ENCODE data around the gene DPPA4.
A peak's percentile ranks its signal among the peaks of the same experiment; 100 is the strongest.
"Not testable (repeated sequence)": the region's sequence is repeated elsewhere in the genome, so short reads cannot be mapped to it uniquely, and the experiment has no call there.

Gene DPPA4, protein sequence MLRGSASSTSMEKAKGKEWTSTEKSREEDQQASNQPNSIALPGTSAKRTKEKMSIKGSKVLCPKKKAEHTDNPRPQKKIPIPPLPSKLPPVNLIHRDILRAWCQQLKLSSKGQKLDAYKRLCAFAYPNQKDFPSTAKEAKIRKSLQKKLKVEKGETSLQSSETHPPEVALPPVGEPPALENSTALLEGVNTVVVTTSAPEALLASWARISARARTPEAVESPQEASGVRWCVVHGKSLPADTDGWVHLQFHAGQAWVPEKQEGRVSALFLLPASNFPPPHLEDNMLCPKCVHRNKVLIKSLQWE

DNA sequence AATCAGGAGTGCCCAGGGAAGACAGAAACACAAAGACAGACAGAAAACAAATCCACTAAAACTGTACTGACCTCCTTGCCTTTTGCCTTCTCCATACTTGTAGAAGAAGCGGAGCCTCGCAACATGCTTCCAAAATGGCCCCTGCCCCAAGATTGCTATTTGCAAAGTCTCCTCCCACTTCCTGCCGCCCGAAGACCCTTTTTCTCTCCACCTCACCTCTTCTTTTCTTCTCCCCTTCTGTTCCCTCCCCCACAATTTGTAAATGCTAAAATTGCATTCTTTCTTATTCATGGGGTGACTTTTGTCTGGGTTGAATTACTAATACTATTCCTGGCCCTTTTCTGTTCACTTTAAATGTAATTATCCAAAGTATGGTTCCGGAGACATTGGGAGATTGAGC, at the start of gene DPPA4:
Gene DPPA4 (minus strand): TSS at position 154 of the 400 bp plus-strand sequence. CDS start 29 bp downstream, at position 125.
- no peak for DNase-seq

DNA sequence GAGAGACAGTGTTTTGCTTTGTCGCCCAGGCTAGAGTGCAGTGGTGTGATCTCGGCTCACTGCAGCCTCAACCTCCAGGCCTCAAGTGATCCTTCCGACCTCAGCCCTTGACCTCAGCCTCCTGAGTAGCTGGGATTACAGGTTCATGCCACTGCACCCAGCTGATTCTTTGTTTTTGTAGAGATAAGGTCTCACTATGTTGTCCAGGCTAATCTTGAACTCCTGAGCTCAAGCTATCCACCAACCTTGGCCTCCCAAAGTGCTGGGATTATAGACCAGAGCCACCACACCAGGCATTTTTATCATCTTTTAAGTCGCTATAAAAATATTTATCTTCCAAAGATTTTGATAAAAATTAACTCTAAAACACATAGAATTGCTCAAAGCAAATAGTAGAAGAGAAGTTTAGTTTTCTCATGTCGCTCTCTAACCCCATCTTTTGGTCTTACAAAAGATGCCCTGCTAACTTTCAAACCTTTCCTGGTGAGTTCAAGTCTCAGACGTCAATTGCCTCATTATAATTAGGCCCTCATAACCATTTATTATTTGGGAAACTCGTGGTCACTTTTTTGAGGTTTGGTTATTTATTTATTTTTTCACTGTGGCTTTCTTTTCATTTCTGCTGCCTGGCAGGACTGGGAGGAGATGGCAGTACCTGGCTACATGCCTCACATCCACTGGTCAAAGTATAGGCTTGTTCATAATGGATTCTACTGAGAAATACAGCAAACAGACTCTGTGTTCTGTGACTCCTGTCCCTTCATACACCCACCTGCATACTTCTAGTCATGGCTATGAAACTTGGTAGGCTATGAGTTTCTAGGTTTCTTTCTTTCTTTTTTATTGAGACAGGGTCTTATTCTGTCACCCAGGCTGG, 48.3 kb upstream of the DPPA4 start:
- no peak for DNase-seq

DNA sequence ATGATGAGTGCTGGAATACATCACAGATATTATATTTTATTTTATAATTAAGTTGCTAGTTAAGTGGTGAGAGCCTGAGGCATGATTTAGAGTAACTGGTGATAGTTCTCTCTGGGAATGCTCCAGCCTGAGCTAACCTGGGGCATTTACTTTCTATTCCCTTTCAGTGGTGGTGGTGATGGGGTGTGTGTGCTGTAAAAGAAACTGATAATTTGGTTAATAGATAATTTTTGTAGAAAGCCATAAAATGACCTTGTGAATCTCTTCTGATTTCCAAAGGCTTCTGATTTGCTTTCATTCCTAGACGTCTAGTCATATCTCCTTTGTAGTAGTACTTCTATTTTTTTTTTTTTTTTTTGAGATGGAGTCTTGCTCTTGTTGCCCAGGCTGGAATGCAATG, 46.8 kb upstream of the DPPA4 start:
- DNase-seq: peak; percentile 78

DNA sequence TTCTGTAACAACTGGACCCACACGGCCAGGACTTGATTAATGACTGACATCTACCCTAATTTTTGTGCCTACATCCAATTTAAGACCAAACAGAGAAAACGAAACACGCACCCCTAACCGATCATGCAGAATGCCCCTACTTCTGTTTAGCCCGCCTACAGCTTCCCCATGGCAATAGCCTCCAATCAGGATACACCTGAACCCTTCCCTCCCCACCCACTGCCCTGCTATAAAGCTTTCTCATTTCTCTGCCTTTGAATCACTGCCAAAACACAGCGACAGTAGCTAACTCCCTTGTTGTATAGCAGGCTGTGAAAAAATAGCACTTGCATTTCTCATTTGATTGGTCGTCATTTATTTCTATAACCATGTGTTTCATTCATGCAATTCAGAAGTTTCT, 45.2 kb upstream of the DPPA4 start:
- DNase-seq: no peak

DNA sequence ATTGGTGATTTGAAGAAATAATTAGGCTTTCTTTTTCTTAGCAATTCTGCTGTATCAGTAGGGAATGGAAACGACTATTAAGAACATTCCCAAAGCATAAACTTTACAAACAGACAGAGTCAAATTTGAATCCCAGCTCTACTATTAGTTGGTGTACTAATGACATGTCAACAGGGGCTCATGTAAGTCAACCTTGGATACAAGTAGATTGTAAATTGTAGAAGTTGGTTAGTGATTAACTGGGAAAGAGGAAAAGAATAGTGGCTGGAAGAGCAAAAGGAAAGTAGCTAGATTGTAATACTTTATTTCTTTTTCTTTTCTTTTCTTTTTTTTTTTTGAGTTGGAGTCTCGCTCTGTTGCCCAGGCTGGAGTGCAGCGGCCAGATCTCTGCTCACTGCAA, 38.6 kb upstream of the DPPA4 start:
- no peak for DNase-seq

DNA sequence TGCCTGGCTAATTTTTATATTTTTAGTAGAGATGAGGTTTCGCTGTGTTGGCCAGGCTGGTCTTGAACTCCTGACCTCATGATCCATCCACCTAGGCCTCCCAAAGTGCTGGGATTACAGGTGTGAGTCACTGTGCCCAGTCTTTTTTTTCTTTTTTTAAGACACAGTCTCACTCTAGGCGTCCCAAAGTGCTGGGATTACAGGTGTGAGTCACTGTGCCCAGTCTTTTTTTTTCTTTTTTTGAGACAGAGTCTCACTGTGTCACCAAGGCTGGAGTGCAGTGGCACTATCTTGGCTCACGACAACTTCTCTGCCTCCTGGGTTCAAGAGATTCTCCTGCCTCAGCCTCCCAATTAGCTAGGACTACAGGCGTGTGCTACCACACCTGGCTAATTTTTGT, 37.1 kb upstream of the DPPA4 start:
- DNase-seq: not testable (repeated sequence)

DNA sequence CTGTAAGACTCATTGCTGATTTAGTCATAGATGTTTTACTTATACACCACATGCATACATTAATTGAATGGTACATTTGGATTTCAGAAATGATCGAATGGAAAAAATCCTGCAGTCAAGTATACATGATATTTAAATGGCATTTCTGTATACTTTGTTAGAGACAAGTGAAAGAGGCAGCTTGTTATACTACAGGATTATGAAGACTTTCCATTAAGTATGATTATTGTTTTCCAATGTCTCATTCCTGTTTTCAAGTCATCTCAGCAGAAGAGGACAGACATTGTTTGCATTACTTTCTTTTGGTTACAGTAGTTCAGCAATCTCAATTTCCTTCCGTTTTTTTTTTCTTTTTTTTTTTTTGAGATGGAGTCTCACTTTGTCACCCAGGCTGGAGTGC, 36.6 kb upstream of the DPPA4 start:
- DNase-seq: no peak

DNA sequence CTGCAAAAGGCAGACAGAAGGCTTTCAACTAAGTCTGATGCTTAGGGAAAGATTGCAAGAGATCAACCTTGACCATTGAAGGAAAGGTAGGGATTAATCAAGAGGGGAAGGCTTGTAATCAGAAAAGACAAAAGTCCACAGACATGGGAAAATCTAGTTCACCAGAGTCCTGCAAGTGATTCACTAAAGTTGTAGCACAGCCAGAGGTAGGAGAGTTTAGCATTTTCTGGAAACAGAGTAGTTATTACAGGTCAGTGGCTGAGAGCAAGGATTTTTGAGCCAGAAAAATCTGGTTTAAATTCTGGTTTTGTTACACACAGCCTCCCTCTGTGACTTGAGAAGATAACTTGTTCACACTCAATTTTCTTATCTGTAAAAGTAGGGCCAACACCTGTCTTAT, 35.3 kb upstream of the DPPA4 start:
- DNase-seq: no peak

DNA sequence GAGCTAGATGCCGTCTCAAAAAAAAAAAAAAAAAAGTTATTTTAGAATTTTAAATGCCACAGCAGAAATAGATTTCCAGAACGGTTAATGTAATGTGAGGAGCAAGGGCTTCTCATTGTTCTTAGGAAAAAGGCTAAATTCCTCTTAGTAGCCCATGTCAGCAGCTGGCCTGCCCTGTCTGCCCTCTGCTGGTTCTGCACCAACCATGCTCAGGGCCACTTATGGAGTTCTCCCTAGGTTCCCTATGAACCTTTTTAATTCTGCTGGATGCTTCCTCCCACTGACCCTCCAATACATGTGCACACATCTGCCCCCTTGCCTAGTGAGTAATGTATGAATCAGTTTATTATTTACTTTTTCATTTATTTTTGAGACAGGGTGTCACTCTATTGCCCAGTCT, 32.2 kb upstream of the DPPA4 start:
- no peak for DNase-seq

DNA sequence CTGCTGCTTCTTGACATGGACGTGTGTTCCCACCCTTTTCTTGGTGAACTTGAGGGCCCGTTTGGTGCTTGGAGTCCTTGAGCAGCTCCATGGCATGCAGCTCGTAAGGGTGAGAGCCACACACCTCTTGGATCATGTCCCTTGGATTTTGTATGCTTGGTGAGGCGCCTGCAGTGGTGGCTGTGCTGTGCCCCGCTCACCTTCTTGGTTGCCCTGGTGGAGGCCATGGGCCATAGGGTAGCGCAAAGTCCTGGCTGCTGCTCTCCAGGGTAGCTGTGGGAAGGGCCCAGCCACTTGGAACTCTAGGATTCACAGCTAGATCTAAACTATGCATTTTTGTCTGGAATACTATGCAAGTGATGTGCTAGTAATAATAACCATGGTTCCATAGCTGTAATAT, 26.7 kb upstream of the DPPA4 start:
- no peak for DNase-seq

DNA sequence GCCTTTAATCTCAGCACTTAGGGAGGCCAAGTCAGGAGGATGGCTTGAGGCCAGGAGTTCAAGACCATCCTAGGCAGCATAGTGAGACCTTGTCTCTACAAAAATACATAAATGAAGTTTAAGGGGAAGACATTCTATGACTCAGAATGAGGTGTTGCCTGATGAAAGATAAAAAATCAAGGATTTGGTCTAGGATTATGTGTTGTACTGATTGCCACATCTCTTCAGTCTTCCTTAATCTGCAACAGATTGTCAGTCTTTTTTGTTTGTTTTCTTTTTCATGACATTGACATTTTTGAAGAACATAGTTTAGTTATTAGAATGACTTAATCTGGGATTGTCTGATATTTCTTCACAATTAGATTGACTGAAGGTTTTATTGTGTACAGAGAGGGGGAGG, 26.3 kb upstream of the DPPA4 start:
- no peak for DNase-seq

DNA sequence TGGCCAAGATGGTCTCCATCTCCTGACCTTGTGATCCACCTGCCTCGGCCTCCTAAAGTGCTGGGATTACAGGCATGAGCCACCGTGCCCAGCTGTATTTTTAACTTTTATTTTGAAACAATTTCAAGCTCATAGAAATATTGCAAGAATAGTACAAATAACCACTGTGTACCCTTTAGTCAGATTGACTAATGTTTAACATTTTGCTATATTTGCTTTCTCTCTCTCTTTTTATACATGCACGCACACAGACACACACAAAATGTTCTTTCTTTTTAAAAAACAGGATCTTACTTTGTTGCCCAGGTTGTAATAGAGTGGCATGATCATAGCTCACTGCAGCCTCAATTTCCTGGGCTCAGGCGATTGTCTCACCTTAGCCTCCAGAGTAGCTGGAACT, 25.5 kb upstream of the DPPA4 start:
- DNase-seq: no peak

DNA sequence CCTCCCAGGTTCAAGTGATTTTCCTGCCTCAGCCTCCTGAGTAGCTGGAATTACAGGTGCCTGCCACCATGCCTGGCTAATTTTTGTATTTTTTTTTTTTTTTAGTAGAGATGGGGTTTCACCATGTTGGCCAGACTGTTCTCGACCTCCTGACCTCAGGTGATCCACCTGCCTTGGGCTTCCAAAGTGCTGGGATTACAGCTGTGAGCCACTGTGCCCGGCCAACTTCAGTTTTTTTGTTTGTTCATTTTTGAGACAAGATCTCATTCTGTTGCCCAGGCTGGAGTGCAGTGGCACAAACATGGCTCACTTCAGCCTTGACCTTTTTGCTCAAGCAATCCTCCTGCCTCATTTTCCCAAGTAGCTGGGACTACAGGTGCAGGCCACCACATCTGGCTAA, 21.5 kb upstream of the DPPA4 start:
- not testable (repeated sequence) for DNase-seq

DNA sequence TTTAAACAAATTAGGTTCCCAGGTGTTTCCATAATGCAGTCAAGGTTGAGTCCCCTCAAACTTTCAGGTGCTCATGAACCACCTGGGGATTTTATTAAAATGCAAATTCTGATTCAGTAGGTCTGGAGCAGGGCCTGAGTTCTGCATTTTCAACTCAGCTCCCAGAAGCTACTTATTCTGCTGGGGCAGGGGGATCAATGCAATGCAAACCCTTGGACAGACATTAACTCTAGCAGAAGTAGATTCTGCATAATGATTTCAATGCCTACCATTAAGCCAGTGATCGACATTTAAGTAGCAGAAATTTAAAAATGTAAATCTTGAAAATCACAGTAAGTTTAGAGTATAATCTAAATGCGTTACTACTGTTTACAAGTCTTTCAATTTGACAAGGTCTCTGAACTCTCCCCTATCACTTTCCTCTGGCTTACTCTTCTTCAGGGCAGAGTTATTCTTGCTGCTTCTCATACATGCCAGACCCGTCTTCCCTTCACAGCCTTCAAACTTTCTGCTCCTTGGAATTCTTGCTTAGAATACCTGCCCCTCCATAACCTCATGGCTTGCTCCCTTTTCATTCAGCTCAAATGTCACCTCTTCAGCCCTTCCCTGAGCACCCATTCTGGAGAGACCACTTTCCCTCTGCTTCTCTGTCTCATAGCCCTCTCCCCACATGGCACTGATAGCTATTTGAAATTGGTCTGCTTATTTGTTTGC, 19.3 kb upstream of the DPPA4 start:
- no peak for DNase-seq

DNA sequence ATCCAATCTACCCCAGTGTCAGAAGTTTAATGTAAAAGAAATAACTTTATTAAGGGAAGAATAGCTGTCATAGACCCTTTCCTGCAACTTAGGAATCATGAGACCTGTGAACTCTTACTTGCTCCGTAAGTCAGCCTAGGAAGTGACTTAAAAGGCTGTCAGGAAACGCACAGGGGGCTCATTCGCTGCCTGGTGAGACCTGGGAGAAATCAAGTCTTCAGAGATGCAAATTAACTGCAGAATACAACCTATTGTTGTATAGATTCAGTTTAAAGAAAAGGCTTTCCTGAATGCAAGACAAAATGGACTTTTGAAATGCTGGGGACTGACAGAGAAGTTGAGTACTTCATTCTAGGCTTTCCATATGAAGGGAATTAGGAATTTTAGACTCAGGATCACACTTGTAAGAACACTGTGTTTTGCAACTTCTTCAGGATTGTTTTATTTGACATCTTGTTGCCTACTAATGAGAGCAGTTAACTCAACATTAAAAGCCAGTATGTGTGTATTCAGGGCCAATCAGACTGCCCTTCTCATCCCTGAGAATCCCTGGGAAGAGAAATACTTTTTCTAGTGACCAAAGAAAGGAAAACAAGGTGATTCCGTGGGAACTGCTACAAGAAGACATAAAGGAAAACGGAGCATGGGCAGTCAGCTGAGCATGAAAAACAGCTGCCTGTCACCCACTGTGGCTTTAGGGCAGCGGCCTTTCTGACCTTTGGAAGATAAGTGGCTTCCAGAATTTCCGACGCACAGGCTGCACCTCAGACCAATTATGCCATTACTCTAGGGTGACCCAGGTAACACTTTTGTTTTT, 18.5 kb upstream of the DPPA4 start:
- DNase-seq: peak; percentile 60

DNA sequence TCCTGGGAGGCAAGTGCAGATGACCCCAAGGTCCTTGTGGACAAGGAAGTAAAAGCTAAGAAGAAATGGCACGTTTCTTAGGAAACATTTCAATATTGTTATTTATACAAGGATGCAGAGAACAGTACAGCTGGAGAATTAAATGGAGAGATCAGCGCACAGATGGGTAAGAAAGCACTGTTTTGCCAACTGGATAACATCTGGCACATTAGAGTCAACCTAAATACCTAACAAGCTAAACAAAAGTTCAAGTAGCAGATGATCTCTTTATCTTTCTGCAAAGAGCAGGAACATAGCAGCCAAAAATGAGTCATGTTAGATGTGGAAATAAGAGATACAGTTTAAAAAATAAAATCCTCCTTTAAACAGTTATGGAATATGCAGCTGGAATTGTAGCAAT, 15.7 kb upstream of the DPPA4 start:
- DNase-seq: no peak

DNA sequence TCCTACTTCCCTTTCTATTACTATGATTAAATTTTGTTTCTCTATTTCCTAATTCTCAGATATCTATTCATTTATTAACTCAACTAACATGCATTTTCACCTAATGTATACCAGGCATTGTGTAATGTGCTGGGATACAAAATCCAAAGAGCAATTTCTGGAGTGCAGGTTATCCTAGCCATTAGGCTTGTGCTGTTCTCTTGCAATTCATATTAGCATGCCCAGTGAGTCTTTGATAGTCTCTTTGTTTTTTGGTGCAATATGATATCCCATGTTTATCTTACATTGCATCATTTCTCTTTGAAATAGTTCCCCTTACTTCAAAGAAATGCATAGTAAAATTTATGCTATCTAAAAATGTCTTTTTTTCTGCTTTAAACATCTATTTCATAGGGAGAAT, 13.9 kb upstream of the DPPA4 start:
- no peak for DNase-seq

DNA sequence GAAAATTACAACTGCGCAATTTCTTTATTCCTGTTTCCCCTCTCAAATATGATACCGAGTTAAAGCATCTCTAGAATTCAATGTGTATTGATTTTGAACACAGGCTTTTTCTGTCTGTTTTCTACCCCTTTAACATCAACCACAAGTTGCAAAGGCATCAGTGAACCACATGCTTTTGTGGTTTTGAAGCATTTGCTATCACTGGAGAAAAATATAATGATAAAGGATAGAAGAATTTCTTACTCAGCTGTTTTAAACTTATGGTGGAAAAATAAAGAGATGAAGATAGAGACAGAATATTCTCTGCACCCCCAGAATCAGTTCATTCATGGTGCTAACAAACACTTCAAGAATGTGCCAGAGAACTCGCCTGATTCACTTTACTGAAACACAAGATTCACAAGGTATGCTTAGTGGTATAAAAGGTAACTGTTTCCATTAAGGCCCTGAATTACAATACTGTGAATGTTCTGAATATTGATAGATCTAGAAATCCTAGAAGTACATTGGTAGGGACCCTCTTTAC, 9.5 kb upstream of the DPPA4 start:
- peak; percentile 75 for DNase-seq

DNA sequence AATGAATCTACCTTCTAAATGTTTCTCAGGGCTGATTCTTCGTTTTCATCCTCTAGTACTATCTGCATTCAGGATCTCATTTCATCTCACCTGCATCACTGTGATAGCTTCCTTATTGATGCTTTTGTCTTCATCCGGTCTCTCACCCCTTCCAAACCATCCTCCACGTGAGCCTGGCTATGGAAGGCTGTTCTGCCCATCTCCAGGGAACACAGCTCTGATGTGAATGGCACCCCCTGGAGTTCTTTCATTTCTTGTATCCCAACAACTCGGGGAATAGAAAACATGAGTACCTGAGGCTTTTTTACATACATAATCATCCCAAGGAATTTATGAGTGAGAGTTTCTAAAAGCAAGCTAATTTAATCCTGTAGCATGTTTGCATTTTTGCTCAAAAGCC, 8.8 kb upstream of the DPPA4 start:
- no peak for DNase-seq

DNA sequence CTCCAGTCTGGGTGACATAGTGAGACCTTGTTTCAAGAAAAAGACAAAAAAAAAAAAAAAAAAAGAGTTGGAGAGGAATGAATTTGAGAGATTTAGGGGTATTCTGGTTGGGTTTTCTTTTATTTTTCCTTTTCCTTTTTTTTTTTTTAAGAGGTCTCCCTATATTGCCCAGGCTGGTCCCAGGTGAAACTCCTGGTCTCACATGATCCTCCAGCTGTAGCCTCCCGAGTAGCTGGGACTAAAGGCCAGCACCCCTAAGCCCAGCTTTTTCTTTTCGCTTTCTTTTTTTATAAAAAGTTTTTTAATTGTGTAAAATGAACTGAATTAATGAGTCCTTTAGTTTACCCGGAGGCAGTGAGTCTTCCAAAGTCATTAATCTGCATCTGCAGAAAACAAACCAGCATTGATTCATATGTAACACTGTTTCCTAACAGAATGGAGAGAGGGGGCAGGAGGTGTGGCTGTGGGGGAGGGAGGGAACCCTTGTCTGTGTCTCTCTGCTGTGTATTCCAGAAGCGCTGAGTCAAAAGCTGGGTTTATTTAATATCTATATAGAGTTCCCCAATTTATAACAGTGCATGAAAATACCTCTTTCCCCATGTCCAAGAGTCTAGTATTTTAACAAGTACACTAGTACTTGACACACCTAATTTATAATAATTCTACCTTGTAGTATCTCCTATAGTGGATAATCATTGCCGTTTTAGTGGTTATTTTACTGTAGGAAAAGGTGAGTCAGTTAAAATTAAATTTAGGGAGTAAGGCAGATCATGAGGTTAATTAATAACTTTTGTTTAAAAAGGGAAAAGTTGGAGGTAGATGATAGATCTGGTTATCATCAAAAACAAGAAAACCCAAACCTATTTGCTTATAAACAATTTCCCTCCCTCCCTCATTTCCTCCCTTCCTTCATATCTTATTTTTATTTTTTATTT, 2.6 kb upstream of the DPPA4 start:
- DNase-seq: peak; percentile 37

DNA sequence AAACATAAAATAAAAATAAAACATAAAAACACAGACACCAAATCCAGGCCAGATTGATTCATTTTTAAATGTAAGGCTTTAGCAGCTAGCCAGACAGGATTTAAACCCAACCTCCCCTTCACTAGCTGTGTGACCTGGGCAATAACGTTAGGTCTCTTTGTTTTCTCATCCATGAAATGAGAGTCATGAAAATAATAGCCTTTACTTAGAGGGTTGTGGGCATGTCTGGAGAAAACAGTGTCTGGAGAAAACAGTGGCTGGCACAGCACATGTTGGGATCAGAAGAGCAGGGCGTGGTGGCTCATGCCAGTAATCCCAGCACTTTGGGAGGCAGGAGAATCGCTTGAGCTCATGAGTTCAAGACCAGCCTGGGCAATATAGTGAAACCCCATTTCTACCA, 1.9 kb upstream of the DPPA4 start:
- peak; percentile 53 for DNase-seq
